ENCODE data around the gene NEURL1B. TPM values are rescaled to one million over a fixed set of nuclear protein-coding genes. Genes with fewer than 3 reads are reported as not detected.

The NEURL1B gene
- total RNA-seq, 6 experiments from 2014 or later = 2.0 to 8.6 (median 7.1) TPM

DNA sequence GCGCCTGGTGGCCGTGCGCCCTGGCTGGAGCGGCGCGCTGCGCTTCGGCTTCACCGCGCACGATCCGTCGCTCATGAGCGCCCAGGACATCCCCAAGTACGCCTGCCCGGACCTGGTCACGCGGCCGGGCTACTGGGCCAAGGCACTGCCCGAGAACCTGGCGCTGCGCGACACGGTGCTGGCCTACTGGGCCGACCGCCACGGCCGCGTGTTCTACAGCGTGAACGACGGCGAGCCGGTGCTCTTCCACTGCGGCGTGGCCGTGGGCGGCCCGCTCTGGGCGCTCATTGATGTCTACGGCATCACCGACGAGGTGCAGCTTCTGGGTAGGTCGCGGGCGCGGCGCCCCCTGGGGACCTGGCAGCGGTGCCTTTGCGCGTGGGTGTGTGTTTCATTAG, 28.9 kb downstream of the NEURL1B start:
- Mint-ChIP-seq H3K36me3 (ENCODE audit: low read depth) (peaks cover 5% of the 10 kb centered on the region), H3K4me1 (ENCODE audit: low read depth) (peaks cover 15% of the 10 kb centered on the region; the same call in 1 of the 2 replicates), H3K27me3 (ENCODE audit: insufficient read depth) (no peaks in the 10 kb centered on the region; the same call in 1 of the 2 replicates), H3K4me3 (no peak overlapping the region), H3K9me3 (no peaks in the 10 kb centered on the region), H3K27ac (no peak overlapping the region)
- DNase-seq = no peak
- TF ChIP-seq, protein P1, sequence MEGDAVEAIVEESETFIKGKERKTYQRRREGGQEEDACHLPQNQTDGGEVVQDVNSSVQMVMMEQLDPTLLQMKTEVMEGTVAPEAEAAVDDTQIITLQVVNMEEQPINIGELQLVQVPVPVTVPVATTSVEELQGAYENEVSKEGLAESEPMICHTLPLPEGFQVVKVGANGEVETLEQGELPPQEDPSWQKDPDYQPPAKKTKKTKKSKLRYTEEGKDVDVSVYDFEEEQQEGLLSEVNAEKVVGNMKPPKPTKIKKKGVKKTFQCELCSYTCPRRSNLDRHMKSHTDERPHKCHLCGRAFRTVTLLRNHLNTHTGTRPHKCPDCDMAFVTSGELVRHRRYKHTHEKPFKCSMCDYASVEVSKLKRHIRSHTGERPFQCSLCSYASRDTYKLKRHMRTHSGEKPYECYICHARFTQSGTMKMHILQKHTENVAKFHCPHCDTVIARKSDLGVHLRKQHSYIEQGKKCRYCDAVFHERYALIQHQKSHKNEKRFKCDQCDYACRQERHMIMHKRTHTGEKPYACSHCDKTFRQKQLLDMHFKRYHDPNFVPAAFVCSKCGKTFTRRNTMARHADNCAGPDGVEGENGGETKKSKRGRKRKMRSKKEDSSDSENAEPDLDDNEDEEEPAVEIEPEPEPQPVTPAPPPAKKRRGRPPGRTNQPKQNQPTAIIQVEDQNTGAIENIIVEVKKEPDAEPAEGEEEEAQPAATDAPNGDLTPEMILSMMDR (IDR thresholded peaks at IDR 0.05) = no peak

DNA sequence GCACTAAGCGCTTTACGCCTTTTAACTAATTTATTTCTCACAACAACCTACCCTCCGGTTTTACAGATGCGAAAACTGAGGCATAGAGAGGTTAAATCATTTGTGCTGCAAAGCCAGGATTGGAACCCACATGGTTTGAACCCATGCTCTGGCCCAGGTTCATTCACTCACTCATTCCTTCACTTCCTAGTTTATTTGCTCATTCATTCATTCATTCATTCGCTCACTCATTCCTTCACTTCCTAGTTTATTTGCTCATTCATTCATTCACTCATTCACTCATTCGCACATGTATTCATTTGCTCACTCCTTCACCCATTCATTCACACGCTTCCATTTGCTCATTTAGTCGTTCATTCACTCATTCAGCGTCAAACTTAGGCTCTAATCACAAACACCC, 29.4 kb downstream of the NEURL1B start:
- Mint-ChIP-seq H3K4me3 (no peak overlapping the region), H3K36me3 (ENCODE audit: low read depth) (peaks cover 5% of the 10 kb centered on the region), H3K27me3 (ENCODE audit: insufficient read depth) (no peaks in the 10 kb centered on the region; the same call in 1 of the 2 replicates), H3K27ac (no peak overlapping the region), H3K4me1 (ENCODE audit: low read depth) (peaks cover 15% of the 10 kb centered on the region; the same call in 1 of the 2 replicates), H3K9me3 (no peaks in the 10 kb centered on the region)
- TF ChIP-seq, protein P1 (IDR thresholded peaks at IDR 0.05) = no peak
- no peak for DNase-seq

DNA sequence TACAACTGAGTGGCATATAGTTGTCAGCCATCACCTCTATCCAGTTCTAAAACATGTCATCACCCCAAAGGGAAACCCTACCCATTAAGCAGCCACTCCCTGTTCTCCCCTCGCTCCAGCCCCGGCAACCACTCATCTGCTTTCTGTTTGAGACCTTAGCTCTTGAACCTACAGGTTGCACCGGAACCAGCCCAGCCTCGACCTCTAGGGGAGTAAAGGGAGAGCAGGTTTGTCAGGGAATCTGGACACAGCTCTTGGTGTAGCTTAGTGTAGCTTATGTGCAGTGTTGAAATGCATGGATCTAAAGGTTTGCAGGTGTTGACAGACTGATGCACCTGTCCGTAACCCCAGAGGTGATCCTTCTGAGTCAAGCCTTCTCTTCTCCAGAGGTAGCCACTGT, 30.0 kb downstream of the NEURL1B start:
- DNase-seq = no peak
- Mint-ChIP-seq H3K27ac (no peak overlapping the region), H3K4me3 (no peak overlapping the region), H3K4me1 (ENCODE audit: low read depth) (peaks cover 15% of the 10 kb centered on the region; the same call in 1 of the 2 replicates), H3K36me3 (ENCODE audit: low read depth) (peaks cover 5% of the 10 kb centered on the region), H3K27me3 (ENCODE audit: insufficient read depth) (no peaks in the 10 kb centered on the region; the same call in 1 of the 2 replicates), H3K9me3 (no peaks in the 10 kb centered on the region)
- TF ChIP-seq, protein P1 (IDR thresholded peaks at IDR 0.05) = no peak

DNA sequence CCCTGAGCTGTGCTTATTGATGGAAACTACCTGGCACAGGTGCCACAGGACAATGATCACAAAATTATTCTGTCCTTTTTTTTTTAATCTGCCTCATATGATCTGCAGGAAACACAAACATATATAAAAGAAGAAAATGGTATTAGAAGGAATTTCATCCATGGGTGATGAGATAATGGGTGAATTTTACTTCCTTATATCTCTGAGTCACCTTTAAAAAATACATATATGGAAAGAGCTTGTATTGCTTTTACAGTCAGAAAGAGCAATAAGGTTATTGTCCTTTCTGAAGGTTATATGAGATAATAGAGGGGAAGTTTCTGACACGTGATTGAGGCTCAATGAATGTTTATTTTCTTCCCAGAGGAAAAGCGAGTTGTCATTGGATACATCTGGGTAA, 31.6 kb downstream of the NEURL1B start:
- Mint-ChIP-seq H3K4me3 (no peak overlapping the region), H3K4me1 (ENCODE audit: low read depth) (peaks cover 13% of the 10 kb centered on the region; the same call in 1 of the 2 replicates), H3K27ac (no peak overlapping the region), H3K36me3 (ENCODE audit: low read depth) (peaks cover 5% of the 10 kb centered on the region), H3K9me3 (no peaks in the 10 kb centered on the region), H3K27me3 (ENCODE audit: insufficient read depth) (no peaks in the 10 kb centered on the region; the same call in 1 of the 2 replicates)
- TF ChIP-seq, protein P1 (IDR thresholded peaks at IDR 0.05) = no peak
- no peak for DNase-seq

DNA sequence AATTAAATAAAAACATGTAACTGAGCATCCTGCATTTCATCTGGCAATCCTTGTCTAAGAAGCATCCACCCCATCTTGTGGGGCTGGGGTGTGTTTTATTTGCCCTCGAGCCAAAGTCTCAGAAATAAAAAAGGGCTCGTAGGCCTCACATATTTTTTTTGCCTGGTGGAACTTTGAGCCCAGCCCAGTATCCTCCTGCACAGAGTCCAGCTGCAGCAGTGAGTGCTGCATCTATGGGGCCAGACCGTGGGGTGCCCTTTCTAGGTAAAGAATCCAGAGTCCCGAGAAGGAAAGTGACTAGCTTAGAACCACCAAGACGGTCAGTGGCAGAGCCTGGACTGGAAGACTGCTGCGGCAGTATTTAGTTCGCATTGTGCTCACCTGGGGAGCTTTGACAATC, 33.1 kb downstream of the NEURL1B start:
- Mint-ChIP-seq H3K27me3 (ENCODE audit: insufficient read depth) (peaks cover 2% of the 10 kb centered on the region), H3K4me1 (ENCODE audit: low read depth) (peaks cover 7% of the 10 kb centered on the region; the same call in 1 of the 2 replicates), H3K36me3 (ENCODE audit: low read depth) (peaks cover 5% of the 10 kb centered on the region), H3K9me3 (no peaks in the 10 kb centered on the region), H3K27ac (no peak overlapping the region), H3K4me3 (no peak overlapping the region)
- TF ChIP-seq, protein P1 (IDR thresholded peaks at IDR 0.05) = no peak
- DNase-seq = no peak
